Measurements from ENCODE around the gene RYR3.

- TF ChIP-seq CTCF (IDR thresholded peaks at IDR 0.05; ENCODE audit: insufficient read depth, low read depth, low read length) (no peak), EZH2 (IDR thresholded peaks at IDR 0.05; ENCODE audit: insufficient read depth, low read length) (no peak)
Measured at GRCh38 chr15:33866101-33866737, 555.5 kb downstream of the RYR3 start.

Data from astrocyte (in vitro differentiated cells and primary cell).